Measurements from ENCODE around the gene SEC22A. TPM values are rescaled to one million over a fixed set of nuclear protein-coding genes. Genes with fewer than 3 reads are reported as not detected.
A peak's percentile ranks its signal among the peaks of the same experiment; 100 is the strongest.
"Not testable (repeated sequence)": the region's sequence is repeated elsewhere in the genome, so short reads cannot be mapped to it uniquely, and the experiment has no call there.

The SEC22A gene
- total RNA-seq, 1 donor from 2014 or later = 17.0 TPM

DNA sequence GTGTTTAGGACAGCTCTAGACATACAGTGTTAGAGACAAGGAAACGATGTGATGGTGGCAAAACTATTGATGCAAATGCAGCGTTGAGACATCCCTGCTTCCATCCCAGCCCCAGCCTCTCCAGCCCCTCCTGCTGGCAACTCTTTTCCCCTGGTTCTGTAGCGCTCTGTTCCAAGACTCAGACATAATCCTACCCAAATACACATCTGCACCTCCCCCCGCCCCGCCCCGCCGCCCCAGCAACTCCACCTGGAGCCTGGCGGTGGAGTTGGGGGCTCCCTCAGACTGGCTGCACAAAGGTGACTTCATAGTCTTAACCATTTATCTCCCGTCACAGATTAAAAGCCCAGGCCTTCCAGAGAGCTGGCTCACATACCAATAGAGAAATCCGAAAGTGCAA lies 7.2 kb upstream of the SEC22A start:
- intact Hi-C loops (cut with micrococcal nuclease) = no loop called here
- Mint-ChIP-seq H3K36me3 (ENCODE audit: low read depth) (no peaks in the 10 kb centered on the region), H3K9me3 (peaks cover 4% of the 10 kb centered on the region), H3K4me3 (ENCODE audit: low read depth) (no peak overlapping the region), H3K27ac (no peak overlapping the region), H3K4me1 (ENCODE audit: low read depth) (no peaks in the 10 kb centered on the region), H3K27me3 (ENCODE audit: low read depth) (peaks cover 12% of the 10 kb centered on the region)
- DNase-seq (ENCODE audit: low spot score) = no peak

DNA sequence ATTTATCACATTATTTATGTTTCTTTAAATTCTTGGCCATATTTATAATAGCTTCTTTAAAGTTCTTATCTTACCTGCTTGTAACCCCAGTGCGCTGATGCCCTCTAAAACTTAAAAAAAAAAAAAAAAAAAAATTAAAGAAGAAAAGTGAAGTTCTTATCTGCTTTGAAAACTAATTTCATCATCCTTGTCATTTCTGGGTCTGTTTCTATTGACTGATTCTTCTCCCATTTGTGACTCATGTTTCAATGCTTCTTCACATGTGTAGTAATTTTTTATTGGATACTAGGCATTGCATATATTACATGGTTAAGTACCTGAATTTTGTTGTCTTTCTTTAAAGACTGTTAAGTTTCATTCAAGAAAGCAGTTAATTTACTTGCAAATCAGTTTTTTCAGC lies 3.4 kb upstream of the SEC22A start:
- Mint-ChIP-seq H3K9me3 (peaks cover 4% of the 10 kb centered on the region), H3K27ac (no peak overlapping the region), H3K4me1 (ENCODE audit: low read depth) (peaks cover 18% of the 10 kb centered on the region), H3K27me3 (ENCODE audit: low read depth) (peaks cover 12% of the 10 kb centered on the region), H3K36me3 (ENCODE audit: low read depth) (no peaks in the 10 kb centered on the region), H3K4me3 (ENCODE audit: low read depth) (no peak overlapping the region)
- intact Hi-C loops (cut with micrococcal nuclease) = no loop called here
- DNase-seq (ENCODE audit: low spot score) = no peak

DNA sequence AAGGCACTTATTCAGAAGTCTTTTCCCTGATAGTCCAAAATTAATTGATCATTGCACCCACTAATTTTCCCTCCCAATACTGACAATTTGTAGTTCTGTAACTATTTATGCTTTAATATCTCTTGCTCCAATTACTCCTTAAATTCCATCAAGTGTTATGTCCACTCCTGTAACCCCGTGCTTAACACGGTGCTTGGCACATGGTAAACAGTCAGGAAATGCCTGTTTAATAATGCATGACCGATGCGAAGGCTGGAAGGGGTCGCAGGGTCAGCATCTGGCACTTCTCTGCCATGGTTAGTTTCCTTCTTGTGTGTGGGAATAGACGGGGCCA lies 553 bp upstream of the SEC22A start:
- no peaks in the 10 kb centered on the region for H3K36me3 Mint-ChIP-seq (ENCODE audit: low read depth)

DNA sequence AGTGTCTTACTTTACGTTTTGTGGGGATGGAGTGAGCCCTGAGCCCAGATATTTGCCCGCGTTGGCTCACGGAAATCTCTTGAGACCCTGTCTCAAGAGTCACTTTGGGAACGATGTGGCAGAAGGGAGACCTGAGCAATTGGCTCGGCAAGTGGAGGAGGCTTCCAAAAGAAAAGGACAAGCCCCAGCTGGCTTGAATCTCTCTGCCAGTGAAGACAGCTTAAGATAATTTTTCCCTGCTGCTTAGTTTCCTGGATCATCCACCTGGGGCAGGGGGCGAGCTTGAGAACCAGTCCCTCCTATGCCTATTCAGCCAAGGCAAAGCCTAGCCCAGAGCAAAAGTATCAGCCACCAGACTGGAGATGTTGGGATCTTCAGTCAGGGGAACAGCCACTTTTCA lies 708 bp downstream of the SEC22A start:
- H3K9me3 Mint-ChIP-seq = peaks cover 4% of the 10 kb centered on the region
- peak overlapping the region; percentile 85 for H3K4me3 Mint-ChIP-seq (ENCODE audit: low read depth)
- peaks cover 5% of the 10 kb centered on the region for H3K27me3 Mint-ChIP-seq (ENCODE audit: low read depth)
- no peak for DNase-seq (ENCODE audit: low spot score)
- H3K27ac Mint-ChIP-seq = peak overlapping the region; percentile 93
- intact Hi-C loops (cut with micrococcal nuclease) = loop anchor here (5.0 kb wide), 2 partner anchors 135 to 385 kb away; partner anchors contain the start of genes HACD2 and PDIA5
- peaks cover 21% of the 10 kb centered on the region for H3K4me1 Mint-ChIP-seq (ENCODE audit: low read depth)
- H3K36me3 Mint-ChIP-seq (ENCODE audit: low read depth) = peaks cover 4% of the 10 kb centered on the region

More for the DNA sequence above, 553 bp upstream of the SEC22A start:
- Mint-ChIP-seq H3K4me1 (ENCODE audit: low read depth) (peaks cover 21% of the 10 kb centered on the region), H3K27me3 (ENCODE audit: low read depth) (peaks cover 10% of the 10 kb centered on the region), H3K27ac (peak overlapping the region; percentile 93), H3K9me3 (peaks cover 4% of the 10 kb centered on the region), H3K4me3 (ENCODE audit: low read depth) (peak overlapping the region; percentile 85)
- DNase-seq (ENCODE audit: low spot score) = no peak
- intact Hi-C loops (cut with micrococcal nuclease) = loop anchor here (5.0 kb wide), 2 partner anchors 134 to 386 kb away; partner anchors contain the start of genes HACD2 and PDIA5

DNA sequence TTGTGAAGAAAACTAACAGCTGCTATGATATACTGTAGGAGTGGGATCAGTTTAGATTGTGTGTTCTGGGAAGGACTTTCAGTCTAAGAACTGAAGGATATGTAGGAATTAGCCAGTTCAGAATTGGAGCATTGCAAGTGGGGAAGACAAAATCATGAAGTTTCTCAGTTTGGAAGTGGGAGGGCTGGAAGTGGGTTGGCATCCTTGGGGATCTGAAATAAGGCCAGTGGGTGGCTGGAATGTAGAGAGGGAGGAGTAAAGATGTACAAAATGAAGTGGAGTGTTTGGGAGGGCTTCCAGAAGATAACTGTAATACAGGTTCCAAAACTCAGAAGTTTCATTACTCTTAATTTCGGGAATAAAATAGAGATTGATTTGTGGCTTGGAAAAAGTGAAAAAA lies 17.2 kb downstream of the SEC22A start:
- intact Hi-C loops (cut with micrococcal nuclease) = no loop called here
- no peak for DNase-seq (ENCODE audit: low spot score)
- Mint-ChIP-seq H3K36me3 (ENCODE audit: low read depth) (peaks cover 30% of the 10 kb centered on the region), H3K27me3 (ENCODE audit: low read depth) (no peaks in the 10 kb centered on the region), H3K4me1 (ENCODE audit: low read depth) (peaks cover 5% of the 10 kb centered on the region), H3K4me3 (ENCODE audit: low read depth) (no peak overlapping the region), H3K27ac (no peak overlapping the region), H3K9me3 (no peaks in the 10 kb centered on the region)

DNA sequence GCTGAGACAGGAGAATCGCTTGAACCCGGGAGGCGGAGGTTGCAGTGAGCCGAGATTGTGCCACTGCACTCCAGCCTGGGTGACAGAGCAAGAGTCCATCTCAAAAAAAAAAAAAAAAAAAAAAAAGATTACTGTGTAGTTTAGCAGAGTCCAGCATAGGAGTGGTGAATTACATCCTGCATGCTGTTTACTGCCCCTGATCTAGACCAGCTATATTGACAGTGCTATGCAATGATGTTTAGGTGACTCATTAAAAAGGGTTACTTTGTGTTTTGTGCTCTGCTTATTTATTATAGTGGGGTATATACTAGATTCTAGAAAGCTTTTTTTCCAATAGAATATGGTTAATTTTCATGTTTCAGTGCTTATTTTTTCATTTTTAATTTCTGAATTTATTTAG lies 19.6 kb downstream of the SEC22A start:
- H3K27ac Mint-ChIP-seq; H3K9me3 Mint-ChIP-seq; H3K4me3 Mint-ChIP-seq (ENCODE audit: low read depth); H3K27me3 Mint-ChIP-seq (ENCODE audit: low read depth); DNase-seq (ENCODE audit: low spot score); H3K4me1 Mint-ChIP-seq (ENCODE audit: low read depth); intact Hi-C loops (cut with micrococcal nuclease): not testable (repeated sequence)
- H3K36me3 Mint-ChIP-seq (ENCODE audit: low read depth) = peaks cover 27% of the 10 kb centered on the region

DNA sequence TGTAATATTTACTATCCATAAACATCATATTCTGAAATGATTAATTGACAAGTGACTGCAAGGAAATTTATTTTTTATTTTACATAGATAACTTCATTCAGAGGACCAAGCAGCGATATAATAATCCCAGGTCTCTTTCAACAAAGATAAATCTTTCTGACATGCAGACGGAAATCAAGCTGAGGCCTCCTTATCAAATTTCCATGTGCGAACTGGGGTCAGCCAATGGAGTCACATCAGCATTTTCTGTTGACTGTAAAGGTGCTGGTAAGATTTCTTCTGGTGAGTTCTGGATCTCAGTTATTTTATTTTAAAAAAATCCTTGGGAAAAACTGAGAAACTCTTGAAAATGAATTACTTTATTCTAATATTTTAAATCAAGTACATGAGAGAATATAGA lies 23.3 kb downstream of the SEC22A start:
- DNase-seq (ENCODE audit: low spot score) = no peak
- H3K9me3 Mint-ChIP-seq = peaks cover 31% of the 10 kb centered on the region
- no peaks in the 10 kb centered on the region for H3K4me1 Mint-ChIP-seq (ENCODE audit: low read depth)
- peaks cover 46% of the 10 kb centered on the region for H3K36me3 Mint-ChIP-seq (ENCODE audit: low read depth)
- no peak overlapping the region for H3K27ac Mint-ChIP-seq
- H3K27me3 Mint-ChIP-seq (ENCODE audit: low read depth) = no peaks in the 10 kb centered on the region
- intact Hi-C loops (cut with micrococcal nuclease) = no loop called here
- H3K4me3 Mint-ChIP-seq (ENCODE audit: low read depth) = no peak overlapping the region

DNA sequence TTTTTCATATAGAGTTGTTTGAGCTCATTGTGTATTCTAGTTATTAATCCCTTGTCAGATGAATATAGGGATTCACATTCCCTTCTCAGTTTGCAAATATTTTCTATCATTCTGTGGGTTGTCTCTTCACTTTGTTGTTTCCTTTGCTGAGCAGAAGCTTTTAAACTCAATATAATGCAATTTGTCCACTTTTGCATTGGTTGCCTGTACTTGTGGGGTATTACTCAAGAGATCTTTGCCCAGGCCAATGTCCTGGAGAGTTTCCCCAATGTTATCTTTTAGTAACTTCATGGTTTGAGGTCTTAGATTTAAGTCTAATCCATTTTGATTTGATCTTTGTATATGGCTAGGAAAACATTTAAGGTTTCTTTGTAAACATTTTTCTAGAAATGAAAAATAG lies 24.8 kb downstream of the SEC22A start:
- Mint-ChIP-seq H3K4me1 (ENCODE audit: low read depth) (no peaks in the 10 kb centered on the region), H3K9me3 (peaks cover 31% of the 10 kb centered on the region), H3K27me3 (ENCODE audit: low read depth) (no peaks in the 10 kb centered on the region), H3K4me3 (ENCODE audit: low read depth) (no peak overlapping the region), H3K36me3 (ENCODE audit: low read depth) (peaks cover 57% of the 10 kb centered on the region), H3K27ac (no peak overlapping the region)
- intact Hi-C loops (cut with micrococcal nuclease) = no loop called here
- no peak for DNase-seq (ENCODE audit: low spot score)

DNA sequence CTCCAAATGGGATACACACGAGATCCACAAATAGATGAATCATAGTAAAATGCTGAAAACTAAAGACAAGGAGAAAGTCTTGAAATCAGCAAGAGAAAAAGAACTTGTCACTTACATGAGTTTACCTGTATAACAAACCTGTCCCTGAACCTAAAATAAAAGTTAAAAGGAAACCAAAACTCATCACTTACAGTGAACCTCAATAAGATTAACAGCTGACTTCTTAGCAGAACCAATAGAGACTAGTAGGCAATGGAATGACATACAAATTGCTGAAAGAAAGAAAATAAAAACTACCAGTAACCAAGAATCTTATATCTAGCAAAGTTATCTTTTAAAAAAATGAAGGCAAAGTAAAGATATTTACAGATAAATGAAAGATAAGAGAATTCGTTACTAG lies 27.4 kb downstream of the SEC22A start:
- Mint-ChIP-seq H3K4me1 (ENCODE audit: low read depth) (no peaks in the 10 kb centered on the region), H3K36me3 (ENCODE audit: low read depth) (peaks cover 66% of the 10 kb centered on the region), H3K9me3 (peaks cover 31% of the 10 kb centered on the region), H3K27ac (no peak overlapping the region), H3K27me3 (ENCODE audit: low read depth) (no peaks in the 10 kb centered on the region), H3K4me3 (ENCODE audit: low read depth) (no peak overlapping the region)
- intact Hi-C loops (cut with micrococcal nuclease) = no loop called here
- DNase-seq (ENCODE audit: low spot score) = no peak

DNA sequence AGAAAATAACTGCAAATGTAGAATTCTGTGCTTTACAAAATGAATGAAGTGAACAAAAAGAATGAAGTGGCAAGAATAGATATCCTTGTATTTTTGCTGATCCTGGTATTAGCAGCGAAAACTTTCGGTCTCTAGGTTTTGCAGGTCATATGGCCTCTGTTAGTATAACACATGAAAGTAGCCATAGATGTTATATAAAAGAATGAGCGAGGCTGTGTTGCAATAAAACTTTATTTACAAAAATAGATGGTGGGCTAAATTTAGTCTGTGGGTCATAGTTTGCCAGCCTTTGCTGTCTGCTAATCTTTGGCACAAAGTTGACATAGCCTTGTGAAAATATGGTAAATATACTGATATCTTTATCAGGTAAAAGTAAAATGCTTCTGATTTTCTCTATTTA lies 35.2 kb downstream of the SEC22A start:
- H3K4me1 Mint-ChIP-seq (ENCODE audit: low read depth) = peaks cover 8% of the 10 kb centered on the region
- no peak overlapping the region for H3K4me3 Mint-ChIP-seq (ENCODE audit: low read depth)
- intact Hi-C loops (cut with micrococcal nuclease) = no loop called here
- no peaks in the 10 kb centered on the region for H3K9me3 Mint-ChIP-seq
- no peak overlapping the region for H3K27ac Mint-ChIP-seq
- H3K27me3 Mint-ChIP-seq (ENCODE audit: low read depth) = no peaks in the 10 kb centered on the region
- no peak for DNase-seq (ENCODE audit: low spot score)
- peaks cover 65% of the 10 kb centered on the region for H3K36me3 Mint-ChIP-seq (ENCODE audit: low read depth)

DNA sequence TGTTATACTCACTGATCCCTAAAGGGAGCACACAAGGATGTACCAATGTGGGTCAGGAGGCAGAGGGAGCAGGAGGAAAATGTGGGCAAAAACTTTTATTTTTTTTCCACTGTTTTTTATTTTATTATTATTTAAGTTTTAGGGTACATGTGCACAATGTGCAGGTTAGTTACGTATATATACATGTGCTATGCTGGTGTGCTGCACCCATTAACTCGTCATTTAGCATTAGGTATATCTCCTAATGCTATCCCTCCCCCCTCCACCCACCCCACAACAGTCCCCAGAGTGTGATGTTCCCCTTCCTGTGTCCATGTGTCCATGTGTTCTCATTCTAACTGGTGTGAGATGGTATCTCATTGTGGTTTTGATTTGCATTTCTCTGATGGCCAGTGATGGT lies 37.4 kb downstream of the SEC22A start:
- Mint-ChIP-seq H3K36me3 (ENCODE audit: low read depth) (peaks cover 63% of the 10 kb centered on the region), H3K4me1 (ENCODE audit: low read depth) (peaks cover 13% of the 10 kb centered on the region)
- DNase-seq (ENCODE audit: low spot score); intact Hi-C loops (cut with micrococcal nuclease); H3K9me3 Mint-ChIP-seq; H3K4me3 Mint-ChIP-seq (ENCODE audit: low read depth); H3K27me3 Mint-ChIP-seq (ENCODE audit: low read depth); H3K27ac Mint-ChIP-seq: not testable (repeated sequence)

DNA sequence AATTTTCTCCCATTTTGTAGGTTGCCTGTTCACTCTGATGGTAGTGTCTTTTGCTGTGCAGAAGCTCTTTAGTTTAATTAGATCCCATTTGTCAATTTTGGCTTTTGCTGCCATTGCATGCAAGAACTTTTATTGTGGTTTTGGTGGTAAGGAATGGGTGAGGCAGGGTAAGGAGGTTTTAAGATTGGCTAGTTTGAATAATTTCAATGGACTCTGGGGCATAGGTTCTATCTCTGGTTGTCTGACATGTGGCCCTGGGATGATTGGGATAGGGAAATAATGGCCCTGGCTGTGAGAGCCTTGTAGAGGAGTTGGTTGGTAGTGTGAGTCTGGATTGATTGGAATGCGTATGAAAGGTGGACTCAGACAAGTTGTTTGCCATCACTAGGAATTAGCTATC lies 38.0 kb downstream of the SEC22A start:
- DNase-seq (ENCODE audit: low spot score) = no peak
- no peak overlapping the region for H3K27ac Mint-ChIP-seq
- no peaks in the 10 kb centered on the region for H3K9me3 Mint-ChIP-seq
- H3K4me1 Mint-ChIP-seq (ENCODE audit: low read depth) = peaks cover 13% of the 10 kb centered on the region
- intact Hi-C loops (cut with micrococcal nuclease) = no loop called here
- no peaks in the 10 kb centered on the region for H3K27me3 Mint-ChIP-seq (ENCODE audit: low read depth)
- no peak overlapping the region for H3K4me3 Mint-ChIP-seq (ENCODE audit: low read depth)
- H3K36me3 Mint-ChIP-seq (ENCODE audit: low read depth) = peaks cover 67% of the 10 kb centered on the region

DNA sequence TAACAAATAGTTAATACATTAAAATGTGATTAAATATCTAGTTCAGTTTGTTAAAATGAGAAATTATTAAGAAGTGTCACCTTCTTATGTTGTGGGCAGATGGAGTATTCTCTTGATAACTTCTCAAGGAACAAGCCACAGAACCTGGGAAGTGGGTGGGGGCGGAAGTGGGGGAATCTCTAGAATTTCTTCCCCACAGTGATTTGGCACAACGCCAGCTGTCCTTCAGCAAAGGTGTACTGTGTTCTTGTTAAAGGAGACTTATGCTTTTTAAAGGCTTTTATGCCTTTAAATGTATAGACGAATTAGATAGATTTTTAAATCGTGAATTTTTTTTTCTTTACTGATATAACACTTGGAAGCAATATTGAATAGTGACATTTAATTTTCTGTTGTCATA lies 42.4 kb downstream of the SEC22A start:
- Mint-ChIP-seq H3K4me3 (ENCODE audit: low read depth) (no peak overlapping the region), H3K27me3 (ENCODE audit: low read depth) (no peaks in the 10 kb centered on the region), H3K9me3 (no peaks in the 10 kb centered on the region), H3K27ac (no peak overlapping the region), H3K36me3 (ENCODE audit: low read depth) (peaks cover 67% of the 10 kb centered on the region), H3K4me1 (ENCODE audit: low read depth) (peaks cover 9% of the 10 kb centered on the region)
- intact Hi-C loops (cut with micrococcal nuclease) = no loop called here
- no peak for DNase-seq (ENCODE audit: low spot score)

DNA sequence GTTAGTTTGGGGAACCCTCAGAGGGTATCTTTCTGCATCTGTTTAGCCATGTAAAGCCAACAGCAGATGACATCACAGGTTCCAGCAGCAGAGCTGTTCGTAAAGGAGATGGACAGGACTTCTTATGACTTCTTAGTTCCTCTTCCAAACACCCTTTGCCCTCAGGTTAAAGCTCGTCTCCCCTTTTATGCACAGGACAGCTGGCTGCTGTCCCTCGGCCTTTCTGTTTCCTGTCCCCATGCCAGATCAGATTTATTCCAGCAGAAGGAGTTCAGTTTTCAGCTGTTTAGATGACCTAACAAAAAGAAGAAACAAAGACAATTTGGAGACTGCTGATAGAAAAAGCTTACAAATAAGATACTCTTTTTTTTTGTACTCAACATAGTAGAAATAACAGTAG lies 45.1 kb downstream of the SEC22A start:
- Mint-ChIP-seq H3K4me1 (ENCODE audit: low read depth) (peaks cover 5% of the 10 kb centered on the region), H3K27me3 (ENCODE audit: low read depth) (no peaks in the 10 kb centered on the region), H3K36me3 (ENCODE audit: low read depth) (peaks cover 51% of the 10 kb centered on the region), H3K9me3 (no peaks in the 10 kb centered on the region), H3K4me3 (ENCODE audit: low read depth) (no peak overlapping the region), H3K27ac (peak overlapping the region; percentile 3)
- intact Hi-C loops (cut with micrococcal nuclease) = no loop called here
- DNase-seq (ENCODE audit: low spot score) = no peak

Measured in activated T-helper 2 cell treated with anti-CD3 and anti-CD28 coated beads, Interferon-gamma antibody, Interleukin-2, Interleukin-4, amounts not matched to agents 10 μg/mL and 5 μg/mL and 100 μg/mL, durations not matched to agents 14 hours and 24 hours and 36 hours (primary cell).